ENCODE results near the gene MOGAT1. TPM values are rescaled to one million over a fixed set of nuclear protein-coding genes. Genes with fewer than 3 reads are reported as not detected.

The MOGAT1 gene, protein sequence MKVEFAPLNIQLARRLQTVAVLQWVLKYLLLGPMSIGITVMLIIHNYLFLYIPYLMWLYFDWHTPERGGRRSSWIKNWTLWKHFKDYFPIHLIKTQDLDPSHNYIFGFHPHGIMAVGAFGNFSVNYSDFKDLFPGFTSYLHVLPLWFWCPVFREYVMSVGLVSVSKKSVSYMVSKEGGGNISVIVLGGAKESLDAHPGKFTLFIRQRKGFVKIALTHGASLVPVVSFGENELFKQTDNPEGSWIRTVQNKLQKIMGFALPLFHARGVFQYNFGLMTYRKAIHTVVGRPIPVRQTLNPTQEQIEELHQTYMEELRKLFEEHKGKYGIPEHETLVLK
- not detected for polyA plus RNA-seq (ENCODE audit: insufficient read depth in 1 of 5, insufficient read length in 5 of 5, low replicate concordance in 1 of 5)
- long read RNA-seq, donor 1, result 0 reads
- long read RNA-seq, donor 2, result 0 reads
- long read RNA-seq, donor 3, result 0 reads
- long read RNA-seq, donor 4, result 0 reads
- long read RNA-seq, donor 5, result 0 reads
- long read RNA-seq, donor 6, result 0 reads
- long read RNA-seq, donor 7, result 0 reads
- long read RNA-seq, donor 8, result 0 reads

- peak in 1 of 2 donors; percentile 21 for DNase-seq
These were observed at the start of gene MOGAT1 for GRCh38 chr2:222671259-222672067. Gene MOGAT1, plus strand, starts transcription at chr2:222671658. Its CDS starts 128 bp downstream, at chr2:222671786.

DNA sequence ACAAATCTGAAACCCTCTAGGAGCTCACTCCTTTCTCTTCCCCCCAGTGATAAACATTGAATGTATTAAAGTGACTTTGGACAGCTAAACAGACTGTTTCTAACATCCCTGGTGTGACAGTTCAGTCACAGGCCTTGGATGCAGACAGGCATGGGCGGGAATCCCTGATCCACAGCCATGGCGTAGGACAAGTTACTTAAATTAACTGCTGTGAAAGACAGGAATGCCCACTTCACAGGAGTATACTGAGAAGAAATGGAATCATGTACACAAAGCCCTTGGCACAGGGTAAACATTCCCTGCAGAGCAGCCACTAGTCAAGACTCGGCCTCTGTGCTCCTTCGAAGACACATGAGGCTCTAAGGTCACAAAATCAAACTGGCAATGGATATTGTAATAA, 49.6 kb upstream of the MOGAT1 start:
- DNase-seq, result no peak

GRCh38 chr2:222622910-222623309, 48.5 kb upstream of the MOGAT1 start:
- no peak for DNase-seq

- DNase-seq, result no peak
These were observed 47.6 kb upstream of the MOGAT1 start for GRCh38 chr2:222623756-222624309.

- no peak for DNase-seq
These were observed 43.7 kb upstream of the MOGAT1 start for GRCh38 chr2:222627764-222628163.

GRCh38 chr2:222635295-222635694, 36.2 kb upstream of the MOGAT1 start:
- no peak for DNase-seq

DNA sequence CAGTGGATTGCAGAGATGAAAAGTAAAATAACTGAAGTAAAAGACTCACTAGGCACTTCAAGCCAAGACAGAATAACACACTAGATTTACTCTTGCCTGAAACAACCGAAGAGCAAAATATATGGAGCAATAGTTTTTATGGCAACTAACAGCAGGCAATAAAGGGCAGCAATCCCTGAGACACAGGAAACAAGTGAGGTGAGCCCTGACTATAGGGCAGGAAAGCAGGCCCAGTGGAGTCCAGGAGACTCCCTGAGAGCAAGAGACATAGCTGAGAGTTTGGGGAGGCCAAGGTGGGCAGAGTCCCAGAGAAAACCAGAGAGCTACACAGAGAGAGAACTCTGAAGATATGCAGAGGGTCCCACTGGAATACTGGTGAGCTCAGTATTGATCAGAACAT, 34.4 kb upstream of the MOGAT1 start:
- DNase-seq, result no peak

- no peak for DNase-seq
These were observed 30.1 kb upstream of the MOGAT1 start for GRCh38 chr2:222641336-222641735.

- no peak for DNase-seq
These were observed 28.3 kb upstream of the MOGAT1 start for GRCh38 chr2:222643134-222643533.

DNA sequence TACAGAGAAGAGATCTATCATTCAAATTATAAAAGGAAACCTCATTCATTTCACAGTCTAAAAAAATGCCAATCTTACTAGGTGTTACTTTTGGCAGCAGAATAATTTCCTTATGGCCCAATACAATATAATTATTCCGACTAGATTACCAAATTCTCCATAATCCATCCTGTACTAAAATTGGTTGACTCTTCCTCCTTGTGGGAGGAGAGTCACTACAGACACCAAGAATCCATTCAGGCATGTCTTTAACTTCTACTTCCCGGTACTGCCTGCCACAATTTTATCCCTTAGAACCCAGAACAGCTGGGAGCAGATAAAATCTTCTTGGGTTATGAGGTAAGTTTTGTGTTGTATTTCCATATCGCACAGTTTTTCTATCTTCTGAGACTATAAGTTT, 25.4 kb upstream of the MOGAT1 start:
- DNase-seq, result no peak

GRCh38 chr2:222649801-222650200, 21.7 kb upstream of the MOGAT1 start:
- no peak for DNase-seq

DNA sequence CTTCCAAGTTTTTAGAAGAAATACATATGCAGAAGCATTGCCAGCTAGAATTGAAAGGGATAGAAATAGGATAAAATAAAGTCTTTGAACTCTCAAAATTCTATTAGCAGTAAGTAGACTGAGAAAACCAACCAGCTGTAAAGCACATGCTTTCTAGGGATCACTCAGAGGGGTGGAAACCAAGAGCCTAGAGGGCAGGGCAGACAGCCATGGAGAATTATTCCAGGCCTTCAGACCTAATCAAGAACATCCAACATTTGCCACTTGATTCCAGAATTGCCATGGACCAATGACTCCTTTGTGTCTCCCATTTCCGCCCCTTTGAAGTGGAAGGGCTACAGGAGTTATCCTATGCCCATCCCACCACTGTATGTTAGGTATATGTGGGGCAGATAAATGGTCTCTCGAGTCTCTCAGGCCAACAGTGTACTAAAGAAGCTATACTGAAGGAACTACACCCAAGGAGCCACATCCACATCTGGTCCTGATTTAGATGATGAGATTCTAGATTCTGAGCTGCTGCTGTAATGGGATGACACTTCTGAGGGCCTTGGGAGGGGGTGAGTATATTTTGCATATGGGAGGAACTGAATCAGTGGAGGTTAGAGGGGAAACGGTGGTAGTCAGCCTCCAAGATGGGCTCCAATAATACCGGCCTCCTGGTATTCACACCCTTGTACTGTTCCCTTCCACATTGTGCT, 19.6 kb upstream of the MOGAT1 start:
- no peak for DNase-seq

DNA sequence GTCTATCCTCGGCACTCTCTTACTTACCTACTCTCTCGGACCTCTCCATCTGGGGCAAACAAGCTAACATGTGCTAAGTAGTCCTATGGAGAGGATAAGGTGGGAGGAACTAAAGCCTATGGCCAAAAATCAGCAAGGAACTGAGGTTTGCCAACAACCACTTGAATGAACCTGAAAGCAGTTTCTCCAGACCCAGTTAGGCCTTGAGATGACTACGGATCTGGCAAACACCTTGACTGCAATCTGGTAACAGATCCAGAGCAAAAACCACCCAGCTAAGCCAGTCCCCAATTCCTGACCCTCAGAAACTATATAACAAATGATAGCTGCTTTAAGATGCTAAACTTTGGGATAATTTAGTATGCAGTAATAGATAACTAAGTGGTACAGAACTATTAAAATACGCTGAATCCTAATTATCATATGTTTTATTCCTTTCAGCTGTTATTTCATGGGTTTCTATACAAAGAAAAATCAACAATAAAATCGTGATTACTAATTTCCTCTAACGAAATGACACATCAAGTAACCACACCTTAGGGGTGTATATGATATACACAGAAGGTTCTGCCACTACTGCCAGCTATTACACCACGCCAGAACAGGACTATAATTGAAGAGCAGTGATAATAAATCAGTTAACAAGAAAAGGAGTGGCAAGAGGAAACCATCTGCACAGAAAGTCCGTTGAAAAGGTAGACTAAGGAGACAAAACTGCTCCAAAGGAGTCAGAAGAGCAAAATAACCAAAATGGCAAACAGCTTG, 18.8 kb upstream of the MOGAT1 start:
- no peak for DNase-seq

GRCh38 chr2:222653280-222653679, 18.2 kb upstream of the MOGAT1 start:
- no peak for DNase-seq

DNA sequence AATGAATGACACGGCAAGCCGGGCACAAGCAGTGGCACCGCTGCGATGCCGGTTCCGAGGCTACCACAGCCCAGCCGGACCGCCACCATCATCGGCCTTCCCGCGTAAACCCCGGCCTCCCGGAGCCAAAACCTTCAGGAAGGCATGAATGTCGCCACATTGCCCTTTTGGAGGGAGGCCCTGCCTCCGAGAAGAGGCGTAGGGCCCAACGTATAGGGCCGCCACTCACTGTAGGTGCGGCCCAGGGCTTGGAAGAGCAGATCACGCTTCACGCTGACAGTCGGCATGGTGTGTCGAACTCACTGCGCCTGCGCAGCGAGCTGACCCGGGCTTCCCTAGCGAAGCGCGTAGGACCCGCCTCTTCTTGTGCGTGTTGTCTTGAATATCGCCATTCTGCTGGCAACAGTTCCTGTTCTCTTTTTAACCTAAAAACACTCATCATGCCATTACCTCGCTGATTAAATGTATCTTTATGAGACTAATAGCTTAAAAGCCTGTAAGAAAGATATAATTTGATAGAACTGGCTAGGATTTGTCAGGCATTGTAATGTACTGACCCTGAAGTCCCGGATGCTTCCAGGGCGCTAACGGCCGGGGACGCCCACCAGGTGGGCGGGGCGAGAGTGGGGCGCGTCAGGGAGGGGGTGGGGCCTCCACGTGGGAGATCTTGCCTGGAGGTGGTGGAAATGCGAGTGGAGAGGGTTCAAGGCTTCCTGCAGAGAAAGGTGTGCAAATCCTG, 15.5 kb upstream of the MOGAT1 start, which contains the start of gene FARSB:
FARSB (minus strand) TSS at position 306 of the 739 bp plus-strand sequence; CDS start at position 287, 19 bp downstream.
- peak; percentile 94 to 96 for DNase-seq

DNA sequence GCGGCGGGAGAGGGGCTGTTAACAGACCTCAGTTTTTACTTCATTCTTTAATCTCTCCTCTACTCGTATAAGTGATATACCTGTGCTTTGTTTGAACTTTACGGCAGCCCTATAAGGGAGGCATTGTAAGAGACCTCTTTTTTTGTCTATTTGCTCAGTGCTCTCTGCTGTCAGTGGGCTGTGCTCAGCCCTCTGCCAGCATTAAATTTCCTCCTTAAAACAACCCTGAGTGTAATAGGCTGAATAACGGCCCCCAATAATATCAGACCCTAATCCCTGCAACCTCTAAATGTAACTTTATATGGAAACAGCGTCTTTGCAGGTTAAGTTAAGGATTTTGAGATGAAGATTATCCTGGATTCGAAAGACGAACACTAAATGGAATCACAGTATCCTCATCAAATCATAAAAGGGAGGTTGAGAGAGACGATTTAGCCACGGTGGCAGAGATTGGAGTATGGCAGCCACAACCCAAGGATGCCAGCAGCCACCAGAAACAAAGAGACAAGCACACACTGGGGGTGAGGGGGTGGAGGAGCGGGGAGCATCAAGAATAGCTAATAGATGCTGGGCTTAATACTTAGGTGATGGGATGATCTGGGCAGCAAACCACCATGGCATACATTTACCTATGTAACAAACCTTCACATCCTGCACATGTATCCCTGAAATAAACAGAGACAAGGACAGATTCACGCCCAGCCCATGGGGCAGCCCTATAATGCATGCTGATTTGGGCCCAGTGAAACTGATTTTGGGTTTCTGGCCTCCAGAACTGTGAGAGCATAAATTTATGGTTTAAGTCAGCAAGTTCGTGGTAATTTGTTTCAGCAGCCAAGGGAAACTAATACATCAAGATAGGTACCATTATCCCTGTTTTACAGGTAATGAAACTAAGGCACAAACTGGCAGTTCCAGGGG, 14.7 kb upstream of the MOGAT1 start:
- DNase-seq, result no peak

DNA sequence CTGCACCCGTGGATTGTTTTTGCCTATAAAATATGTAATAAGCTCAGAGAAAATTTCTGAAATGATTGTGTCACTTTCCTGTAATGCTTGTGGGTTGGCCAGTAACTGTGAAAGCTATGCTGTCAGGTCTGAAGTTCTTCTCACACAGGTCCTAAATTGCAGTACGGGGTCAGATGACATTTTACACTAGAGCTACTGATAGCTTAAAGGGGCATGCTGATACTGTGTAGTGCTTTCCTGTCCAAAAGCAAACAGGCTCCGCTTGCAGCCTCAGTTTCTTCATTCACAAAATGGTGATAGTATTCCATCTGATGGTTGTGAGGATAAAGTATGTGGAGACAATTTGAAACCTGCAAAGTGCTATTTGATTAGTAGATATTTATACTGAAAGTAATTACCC, 8.0 kb upstream of the MOGAT1 start:
- DNase-seq, result no peak

DNA sequence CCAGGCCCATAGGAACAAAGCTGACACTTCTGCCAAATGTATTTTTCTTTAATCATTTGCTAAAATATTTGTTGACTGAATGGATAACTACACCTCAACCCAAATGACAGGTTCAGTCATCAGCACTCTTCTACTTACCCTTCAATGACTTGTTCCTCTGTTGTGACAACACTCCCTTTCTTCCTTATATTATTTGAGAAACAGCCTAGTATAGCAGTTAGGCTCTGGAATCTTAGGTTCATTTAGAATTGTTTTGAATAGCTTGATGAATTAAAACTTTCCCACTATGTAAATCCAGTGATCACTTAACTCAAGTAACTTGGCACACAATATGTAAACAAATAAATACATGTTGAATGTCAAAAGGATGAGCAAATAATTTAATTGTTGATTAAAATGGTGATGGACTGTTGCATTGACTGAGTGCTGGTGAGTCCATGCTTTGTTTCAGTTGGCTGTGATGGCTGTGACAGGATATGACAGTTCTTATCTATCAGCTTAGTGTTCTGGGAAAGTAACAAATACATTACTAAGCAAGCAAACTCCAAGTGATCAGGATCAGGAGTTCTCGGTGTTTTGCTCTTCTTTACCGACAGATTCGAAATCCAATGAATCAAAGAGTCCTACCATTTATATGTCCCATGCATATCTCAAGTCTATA, 2.8 kb upstream of the MOGAT1 start:
- no peak for DNase-seq
